Skeletal muscle cell (primary cell): ENCODE results near the gene ZCCHC12.

ENCODE experiments used
- DNase-seq: peaks from one replicate; pipeline ENCODE4 v3.0.0-alpha.2; 2010; ENCODE audit warnings: low read depth
- H3K4me3 ChIP-seq: 2 replicates; pipeline ENCODE4 v1.5.1; 2011; ENCODE audit warnings: low read depth, mild to moderate bottlenecking, control low read depth, low read length, moderate library complexity

ZCCHC12 gene

DNA sequence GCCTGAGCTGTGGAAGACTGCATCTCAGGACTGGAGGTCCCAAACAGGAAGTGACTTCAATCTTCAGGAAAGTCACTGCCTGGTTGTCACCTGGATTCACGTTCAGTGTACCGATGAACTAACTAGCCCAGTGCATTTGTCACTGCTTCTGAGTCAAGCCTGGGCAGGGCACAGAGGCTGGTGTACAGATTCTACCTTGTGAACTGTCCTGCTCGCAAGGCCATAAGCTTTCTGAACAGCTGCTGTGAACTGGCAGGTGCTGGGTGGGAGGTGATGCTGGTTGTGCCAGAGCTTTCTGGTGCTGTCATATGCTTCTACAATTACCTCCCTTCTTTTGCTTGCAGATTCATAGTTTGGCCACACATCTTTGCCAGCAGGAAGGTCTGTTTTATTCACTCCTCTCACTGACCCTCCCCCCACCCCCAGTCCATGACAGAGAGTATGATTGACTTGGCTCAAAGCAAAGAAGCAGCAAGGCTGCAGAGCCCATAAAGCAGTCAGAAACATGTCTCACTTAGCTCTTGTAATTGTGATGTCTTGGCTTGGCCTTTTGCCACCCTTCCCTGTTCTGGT is 40.5 kb downstream of the ZCCHC12 start:
- DNase-seq, result no peak
- H3K4me3 ChIP-seq, result no peak overlapping the region

DNA sequence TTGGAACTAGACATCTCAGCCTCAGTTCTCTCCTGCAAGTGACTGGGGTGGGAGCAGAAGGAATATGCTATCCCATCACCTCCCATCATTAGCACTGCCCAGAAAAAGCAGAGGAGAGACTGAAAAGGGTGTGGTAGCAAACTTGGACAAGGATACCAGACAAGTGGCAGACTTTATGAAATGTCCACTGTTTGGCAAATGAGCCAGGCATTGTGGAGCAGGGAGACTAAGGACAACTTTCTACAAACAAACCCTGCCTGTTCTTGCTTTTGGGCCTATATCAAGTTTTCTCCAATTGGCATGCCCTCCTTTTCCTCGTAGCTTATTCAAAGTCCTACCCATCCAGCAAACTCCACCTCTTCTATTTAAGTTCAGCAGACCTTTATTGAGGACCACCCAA is 41.6 kb downstream of the ZCCHC12 start:
- H3K4me3 ChIP-seq, result no peak overlapping the region
- DNase-seq, result no peak

- H3K4me3 ChIP-seq, result no peak overlapping the region
- DNase-seq, result no peak
Measured at GRCh38 chrX:118867251-118867650, 43.6 kb downstream of the ZCCHC12 start.

DNA sequence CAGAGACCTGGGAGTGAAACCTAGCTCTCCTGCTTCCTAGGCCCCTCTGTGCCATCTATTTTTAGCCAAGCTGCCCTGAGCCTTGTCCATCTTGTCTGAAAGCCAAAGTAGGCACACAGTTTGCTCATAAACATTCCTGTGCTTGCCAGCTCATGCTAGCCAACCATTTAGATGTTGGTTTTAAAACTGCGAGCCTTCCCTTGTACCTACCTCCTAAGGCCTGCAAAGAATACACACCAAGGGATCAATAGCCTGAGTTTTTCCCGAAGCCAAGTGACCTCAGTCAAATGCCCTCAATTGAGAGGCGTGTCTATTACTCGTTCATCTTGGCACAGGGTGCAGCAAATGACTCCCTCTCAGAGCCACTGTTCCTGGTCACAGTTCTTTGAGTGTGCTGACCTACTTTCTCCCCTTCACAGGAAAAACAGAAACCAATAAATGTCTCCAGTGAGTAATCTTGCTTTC is 48.5 kb downstream of the ZCCHC12 start:
- DNase-seq, result no peak
- H3K4me3 ChIP-seq, result no peak overlapping the region
